Neuronal stem cell (in vitro differentiated cells): Measurements from ENCODE around the gene ANKDD1B.

Source experiments
- DNase-seq: peaks from one replicate; pipeline ENCODE4 v3.0.0-alpha.2; 2013; ENCODE audit warnings: low spot score
- H2AFZ ChIP-seq: one replicate; pipeline ENCODE4 v1.6.1; 2013; ENCODE audit warnings: mild to moderate bottlenecking, low read length, inconsistent platforms
- H2AK5ac ChIP-seq: 2 replicates; pipeline ENCODE4 v1.6.1; 2013; ENCODE audit warnings: low read depth, mild to moderate bottlenecking, inconsistent platforms, low read length, moderate library complexity, mixed read lengths
- H2BK120ac ChIP-seq: 2 replicates; pipeline ENCODE4 v1.6.1; 2013; ENCODE audit warnings: low read depth, mild to moderate bottlenecking, inconsistent platforms, low read length, moderate library complexity, mixed read lengths
- H2BK12ac ChIP-seq: one replicate; pipeline ENCODE4 v1.6.1; 2013; ENCODE audit warnings: low read length, inconsistent platforms
- H2BK15ac ChIP-seq: 2 replicates; pipeline ENCODE4 v1.6.1; 2013; ENCODE audit warnings: mild to moderate bottlenecking, low read length, inconsistent platforms, mixed read lengths
- H2BK5ac ChIP-seq: one replicate; pipeline ENCODE4 v1.6.1; 2013; ENCODE audit warnings: inconsistent platforms, mild to moderate bottlenecking, low read length, moderate library complexity
- H3K14ac ChIP-seq: one replicate; pipeline ENCODE4 v1.6.1; 2013; ENCODE audit warnings: low read length, inconsistent platforms
- H3K18ac ChIP-seq: 2 replicates; pipeline ENCODE4 v1.6.1; 2013; ENCODE audit warnings: low read length, inconsistent platforms
- H3K23ac ChIP-seq: 2 replicates; pipeline ENCODE4 v1.6.1; 2013; ENCODE audit warnings: low read depth, mild to moderate bottlenecking, mixed read lengths, low read length, inconsistent platforms; ENCODE audit not compliant: poor library complexity
- H3K27ac ChIP-seq: replicated peaks from 3 replicates; pipeline ENCODE4 v1.5.1; 2013; ENCODE audit warnings: low read length, inconsistent platforms
- H3K27me3 ChIP-seq, 3 experiments: 2 replicates each; pipeline ENCODE4 v1.6.1; 2013; ENCODE audit warnings: low read length in 3 of 3, mild to moderate bottlenecking in 2 of 3, inconsistent platforms in 1 of 3, low read depth in 1 of 3, mixed read lengths in 1 of 3, moderate library complexity in 1 of 3; ENCODE audit not compliant: control insufficient read depth in 3 of 3, insufficient read depth in 3 of 3
- H3K36me3 ChIP-seq, 2 donors: replicated peaks in 1 of 2; 2 replicates each; pipeline ENCODE4 v1.6.1; 2013; ENCODE audit warnings: low read length in 2 of 2; ENCODE audit not compliant: control insufficient read depth in 2 of 2, insufficient read depth in 2 of 2
- H3K4ac ChIP-seq: 2 replicates; pipeline ENCODE4 v1.6.1; 2013; ENCODE audit warnings: inconsistent platforms, mild to moderate bottlenecking, low read length, moderate library complexity
- H3K4me1 ChIP-seq, 2 donors: 1 replicate in 1 of 2; 2 replicates in 1 of 2; pipeline ENCODE4 v1.6.1; 2013; ENCODE audit warnings: low read length in 2 of 2, low read depth in 1 of 2; ENCODE audit not compliant: control insufficient read depth in 2 of 2, insufficient read depth in 1 of 2
- H3K4me2 ChIP-seq: one replicate; pipeline ENCODE4 v1.6.1; 2013; ENCODE audit warnings: mild to moderate bottlenecking, low read length, inconsistent platforms; ENCODE audit not compliant: insufficient read depth, poor library complexity, severe bottlenecking
- H3K4me3 ChIP-seq, 2 donors: 2 replicates each; pipeline ENCODE4 v1.5.1; 2013; ENCODE audit warnings: low read length in 2 of 2, mild to moderate bottlenecking in 2 of 2, inconsistent platforms in 1 of 2, moderate library complexity in 1 of 2
- H3K79me1 ChIP-seq: one replicate; pipeline ENCODE4 v1.6.1; 2013; ENCODE audit warnings: low read depth, mild to moderate bottlenecking, inconsistent platforms, low read length, moderate library complexity
- H3K9ac ChIP-seq: one replicate; pipeline ENCODE4 v1.6.1; 2013; ENCODE audit warnings: mild to moderate bottlenecking, low read depth, low read length, inconsistent platforms; ENCODE audit not compliant: poor library complexity
- H3K9me3 ChIP-seq, 2 donors: replicated peaks in 1 of 2; 2 replicates each; pipeline versions ENCODE3 to v1.6.1; 2013; ENCODE audit warnings: low read length in 2 of 2, mild to moderate bottlenecking in 2 of 2, inconsistent platforms in 1 of 2, low read depth in 1 of 2, mixed read lengths in 1 of 2, moderate library complexity in 1 of 2; ENCODE audit not compliant: control insufficient read depth in 2 of 2, insufficient read depth in 1 of 2
- H4K8ac ChIP-seq: one replicate; pipeline ENCODE4 v1.6.1; 2013; ENCODE audit warnings: low read depth, mild to moderate bottlenecking, inconsistent platforms, low read length, moderate library complexity
- H4K91ac ChIP-seq: one replicate; pipeline ENCODE4 v1.6.1; 2013; ENCODE audit warnings: low read length, low read depth, mild to moderate bottlenecking, inconsistent platforms; ENCODE audit not compliant: poor library complexity
- WGBS, 2 donors: extraction: QIAGEN DNeasy Blood & Tissue Kit; methylation state at CpG; one replicate each; pipeline ENCODE4 v1.1.7; 2013; ENCODE audit warnings: missing lambda C conversion rate in 2 of 2, mixed read lengths in 1 of 2; ENCODE audit not compliant: insufficient read length in 2 of 2, insufficient replicate concordance in 1 of 2; ENCODE audit errors: extremely low coverage in 2 of 2; 5-methylcytosine and 5-hydroxymethylcytosine counted together

Gene ANKDD1B

GRCh38 chr5:75616971-75617621 lies 5.8 kb downstream of the ANKDD1B start:
- Histone ChIP-seq H2BK12ac (no peak overlapping the region), H3K4me2 (no peak overlapping the region), H3K4me3 (no peak overlapping the region), H3K23ac (no peak overlapping the region), H4K8ac (no peak overlapping the region), H4K91ac (no peak overlapping the region), H2BK15ac (no peak overlapping the region), H3K36me3 (no peaks in the 10 kb centered on the region), H3K27me3 (no peaks in the 10 kb centered on the region), H3K9ac (no peak overlapping the region), H3K4me1 (peaks cover 3 to 16% of the 10 kb centered on the region in 2 donors), H3K18ac (no peak overlapping the region), H3K79me1 (no peaks in the 10 kb centered on the region), H3K4ac (no peak overlapping the region), H3K9me3 (no peaks in the 10 kb centered on the region), H2AK5ac (no peak overlapping the region), H2BK120ac (no peak overlapping the region), H2BK5ac (no peak overlapping the region), H2AFZ (peak overlapping the region; percentile 23), H3K14ac (no peak overlapping the region), H3K27ac (no peak overlapping the region)
- no peak for DNase-seq
- WGBS, 2 donors = no CpG with 5 or more reads among the region's 7 CpGs

- Histone ChIP-seq H3K18ac (no peak overlapping the region), H3K4me1 (peaks cover 3 to 16% of the 10 kb centered on the region in 2 donors), H2BK15ac (no peak overlapping the region), H3K27me3 (no peaks in the 10 kb centered on the region), H3K36me3 (no peaks in the 10 kb centered on the region), H3K9me3 (no peaks in the 10 kb centered on the region), H3K4ac (no peak overlapping the region), H2BK12ac (no peak overlapping the region), H3K4me3 (no peak overlapping the region), H4K91ac (no peak overlapping the region), H2AFZ (peak overlapping the region; percentile 23), H2AK5ac (no peak overlapping the region), H3K79me1 (no peaks in the 10 kb centered on the region), H3K27ac (no peak overlapping the region), H3K23ac (no peak overlapping the region), H3K4me2 (no peak overlapping the region), H3K9ac (no peak overlapping the region), H2BK120ac (no peak overlapping the region), H3K14ac (no peak overlapping the region), H4K8ac (no peak overlapping the region), H2BK5ac (no peak overlapping the region)
- WGBS, 2 donors = no CpG with 5 or more reads among the region's 5 CpGs
- DNase-seq = no peak
Measured at GRCh38 chr5:75617736-75618352, 6.6 kb downstream of the ANKDD1B start.

GRCh38 chr5:75620184-75620959 lies 9.1 kb downstream of the ANKDD1B start:
- Histone ChIP-seq H2AFZ (no peak overlapping the region), H3K4ac (no peak overlapping the region), H4K91ac (no peak overlapping the region), H4K8ac (no peak overlapping the region), H3K27me3 (no peaks in the 10 kb centered on the region), H3K27ac (no peak overlapping the region), H2BK15ac (no peak overlapping the region), H2AK5ac (no peak overlapping the region), H3K79me1 (no peaks in the 10 kb centered on the region), H2BK12ac (no peak overlapping the region), H3K4me3 (no peak overlapping the region), H3K23ac (no peak overlapping the region), H3K9me3 (no peaks in the 10 kb centered on the region), H2BK5ac (no peak overlapping the region), H3K4me1 (peaks cover 3 to 16% of the 10 kb centered on the region in 2 donors), H3K36me3 (no peaks in the 10 kb centered on the region), H3K14ac (no peak overlapping the region), H3K9ac (no peak overlapping the region), H3K18ac (no peak overlapping the region), H3K4me2 (no peak overlapping the region), H2BK120ac (no peak overlapping the region)
- DNase-seq = no peak
- no CpG with 5 or more reads among the region's 4 CpGs for WGBS, 2 donors

GRCh38 chr5:75622564-75622963 lies 11.3 kb downstream of the ANKDD1B start:
- H3K27ac ChIP-seq = no peak overlapping the region
- no peak overlapping the region for H3K4ac ChIP-seq
- no peak overlapping the region for H2BK12ac ChIP-seq
- H3K14ac ChIP-seq = no peak overlapping the region
- H2BK5ac ChIP-seq = no peak overlapping the region
- no peak overlapping the region for H3K18ac ChIP-seq
- no peak overlapping the region for H2BK120ac ChIP-seq
- H2AFZ ChIP-seq = no peak overlapping the region
- H4K91ac ChIP-seq = no peak overlapping the region
- H3K23ac ChIP-seq = no peak overlapping the region
- H4K8ac ChIP-seq = no peak overlapping the region
- no peak overlapping the region for H3K4me2 ChIP-seq
- H2AK5ac ChIP-seq = no peak overlapping the region
- no peaks in the 10 kb centered on the region for H3K4me1 ChIP-seq
- no peak overlapping the region for H3K9ac ChIP-seq
- no peaks in the 10 kb centered on the region for H3K36me3 ChIP-seq
- H3K79me1 ChIP-seq = no peaks in the 10 kb centered on the region
- H2BK15ac ChIP-seq = no peak overlapping the region
- no peaks in the 10 kb centered on the region for H3K27me3 ChIP-seq
- DNase-seq = no peak
- H3K4me3 ChIP-seq = no peak overlapping the region
- H3K9me3 ChIP-seq = no peaks in the 10 kb centered on the region
- no CpG with 5 or more reads among the region's 4 CpGs for WGBS, 2 donors
